Left ventricle myocardium inferior (tissue), 1 donor: Measurements from ENCODE around the gene GPR55. TPM values are rescaled to one million over a fixed set of nuclear protein-coding genes. Genes with fewer than 3 reads are reported as not detected.

Source experiments
- DNase-seq: peaks from one replicate; pipeline ENCODE4 v3.0.0-alpha.2; 2020
- H3K27ac ChIP-seq: fragments of 200-600 bp; replicated peaks from 2 replicates; pipeline ENCODE4 v1.8.0; 2021
- H3K27me3 ChIP-seq: fragments of 200-600 bp; 2 replicates; pipeline ENCODE4 v1.8.0; 2021; ENCODE audit warnings: low read depth
- H3K36me3 ChIP-seq: fragments of 200-600 bp; 2 replicates; pipeline ENCODE4 v1.8.0; 2021
- H3K4me1 ChIP-seq: fragments of 200-600 bp; 2 replicates; pipeline ENCODE4 v1.8.0; 2021
- H3K4me3 ChIP-seq: fragments of 200-600 bp; 2 replicates; pipeline ENCODE4 v1.8.0; 2021; ENCODE audit warnings: mild to moderate bottlenecking, moderate library complexity
- H3K9me3 ChIP-seq: fragments of 200-600 bp; replicated peaks from 2 replicates; pipeline ENCODE4 v1.8.0; 2021
- intact Hi-C: fragments of 100-400 bp; cut with micrococcal nuclease; formaldehyde crosslinking; loops from one replicate; pipeline ENCODE4 v1.11.0; 2022
- total RNA-seq: library from RNA; stranded (reverse); fragmentation: NEBNext Ultra II Directional; extraction: Animal tissue kit (Norgen Biotek cat#: 25700); gene quantifications from one replicate; pipeline ENCODE4 v1.2.1, GENCODE V29; 2021
- TF ChIP-seq, protein P1 (sequence below): fragments of 200-600 bp; IDR thresholded peaks from 2 replicates; pipeline ENCODE4 v1.8.0; 2021; ENCODE audit warnings: antibody characterized with exemption, mild to moderate bottlenecking, borderline replicate concordance
- donor health status: DM: no; HTN: yes; CAD: no; lungs with severe emphysema.

Gene GPR55
- total RNA-seq, 1 donor from 2014 or later = not detected

DNA sequence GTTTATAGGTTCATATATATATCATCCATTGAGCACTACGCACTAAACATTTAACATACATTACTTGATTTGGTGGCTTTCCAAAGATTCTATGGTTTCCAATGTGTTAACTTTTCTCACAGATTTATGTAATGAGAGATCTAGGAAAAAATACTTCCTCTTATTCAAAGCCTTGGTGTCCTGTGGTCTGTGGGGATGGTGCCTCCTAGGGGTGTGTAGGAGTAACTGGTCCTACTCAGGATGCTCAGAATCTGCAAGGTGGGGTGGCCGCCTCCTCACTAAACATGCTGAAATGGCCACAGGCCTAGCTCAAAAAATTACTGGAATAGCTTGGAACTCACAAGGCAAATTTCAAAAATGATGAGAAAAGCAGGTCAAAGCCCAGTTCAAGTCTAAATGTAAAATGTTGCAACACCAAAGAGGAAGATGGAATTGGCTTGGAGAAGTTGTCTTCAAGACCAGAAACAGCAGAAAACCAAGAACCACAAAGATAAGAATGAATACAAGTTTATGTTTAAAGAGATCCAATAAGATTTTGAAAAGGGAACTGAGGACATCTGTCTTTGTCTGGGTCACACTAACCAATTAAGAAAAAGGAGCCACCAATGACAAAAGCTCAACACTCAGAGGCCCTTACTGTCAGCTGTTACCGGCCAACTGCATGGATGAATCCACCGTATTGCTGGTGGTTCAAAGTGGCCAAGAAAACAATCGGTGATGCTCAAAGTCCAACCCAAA, 11.5 kb downstream of the GPR55 start:
- no peak for DNase-seq
- Histone ChIP-seq H3K27me3 (peaks cover 36% of the 10 kb centered on the region), H3K4me3 (no peak overlapping the region), H3K4me1 (peaks cover 8% of the 10 kb centered on the region), H3K9me3 (no peaks in the 10 kb centered on the region), H3K36me3 (no peaks in the 10 kb centered on the region), H3K27ac (no peak overlapping the region)
- intact Hi-C loops = no loop called here
- TF ChIP-seq, protein P1, sequence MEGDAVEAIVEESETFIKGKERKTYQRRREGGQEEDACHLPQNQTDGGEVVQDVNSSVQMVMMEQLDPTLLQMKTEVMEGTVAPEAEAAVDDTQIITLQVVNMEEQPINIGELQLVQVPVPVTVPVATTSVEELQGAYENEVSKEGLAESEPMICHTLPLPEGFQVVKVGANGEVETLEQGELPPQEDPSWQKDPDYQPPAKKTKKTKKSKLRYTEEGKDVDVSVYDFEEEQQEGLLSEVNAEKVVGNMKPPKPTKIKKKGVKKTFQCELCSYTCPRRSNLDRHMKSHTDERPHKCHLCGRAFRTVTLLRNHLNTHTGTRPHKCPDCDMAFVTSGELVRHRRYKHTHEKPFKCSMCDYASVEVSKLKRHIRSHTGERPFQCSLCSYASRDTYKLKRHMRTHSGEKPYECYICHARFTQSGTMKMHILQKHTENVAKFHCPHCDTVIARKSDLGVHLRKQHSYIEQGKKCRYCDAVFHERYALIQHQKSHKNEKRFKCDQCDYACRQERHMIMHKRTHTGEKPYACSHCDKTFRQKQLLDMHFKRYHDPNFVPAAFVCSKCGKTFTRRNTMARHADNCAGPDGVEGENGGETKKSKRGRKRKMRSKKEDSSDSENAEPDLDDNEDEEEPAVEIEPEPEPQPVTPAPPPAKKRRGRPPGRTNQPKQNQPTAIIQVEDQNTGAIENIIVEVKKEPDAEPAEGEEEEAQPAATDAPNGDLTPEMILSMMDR = peak; percentile 43

DNA sequence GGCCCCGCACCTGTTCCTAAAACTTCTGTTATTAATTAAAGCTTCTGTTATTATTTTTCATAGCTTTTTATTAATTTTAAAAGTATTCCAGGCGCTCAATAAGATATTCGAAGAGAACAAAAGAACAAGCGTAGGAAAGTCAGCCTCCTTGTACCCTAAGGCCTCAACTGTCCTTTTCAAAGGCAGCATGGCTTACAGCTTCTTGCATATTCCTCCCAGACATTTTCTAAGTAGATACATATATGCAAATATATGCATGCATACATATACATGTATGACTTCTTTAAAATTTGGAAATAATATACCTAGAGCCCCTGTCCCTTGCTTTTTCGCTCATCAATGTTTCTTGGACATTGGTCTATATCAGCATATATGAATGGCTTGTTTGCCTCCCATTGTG, 12.3 kb downstream of the GPR55 start:
- Histone ChIP-seq H3K27me3 (peaks cover 27% of the 10 kb centered on the region), H3K4me3 (no peak overlapping the region), H3K36me3 (no peaks in the 10 kb centered on the region), H3K9me3 (no peaks in the 10 kb centered on the region), H3K27ac (no peak overlapping the region), H3K4me1 (peaks cover 11% of the 10 kb centered on the region)
- intact Hi-C loops = no loop called here
- no peak for DNase-seq
- TF ChIP-seq, protein P1 = no peak

DNA sequence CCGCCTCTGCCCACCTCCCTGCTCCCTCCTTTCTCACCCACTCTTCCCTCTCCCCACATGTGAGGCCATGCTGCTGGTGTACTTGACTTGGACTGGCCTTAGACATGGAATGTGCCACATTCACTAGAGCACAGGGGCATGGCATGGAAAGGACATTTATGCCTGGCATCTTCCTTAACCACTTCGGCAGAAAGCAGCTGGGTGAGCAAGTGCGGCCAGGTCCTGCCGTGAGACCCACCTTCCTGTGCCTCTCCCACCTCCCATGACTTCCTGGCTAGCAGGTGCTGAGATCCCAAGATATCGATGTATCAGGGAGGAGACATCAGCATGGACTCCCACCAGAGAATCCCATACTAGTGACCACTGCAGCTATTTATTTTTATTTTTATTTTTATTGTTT, 13.0 kb downstream of the GPR55 start:
- no peak overlapping the region for H3K4me3 ChIP-seq
- no peak for DNase-seq
- H3K27ac ChIP-seq = no peak overlapping the region
- TF ChIP-seq, protein P1 = no peak
- H3K36me3 ChIP-seq = no peaks in the 10 kb centered on the region
- H3K27me3 ChIP-seq = peaks cover 22% of the 10 kb centered on the region
- H3K9me3 ChIP-seq = no peaks in the 10 kb centered on the region
- intact Hi-C loops = no loop called here
- H3K4me1 ChIP-seq = peaks cover 11% of the 10 kb centered on the region

DNA sequence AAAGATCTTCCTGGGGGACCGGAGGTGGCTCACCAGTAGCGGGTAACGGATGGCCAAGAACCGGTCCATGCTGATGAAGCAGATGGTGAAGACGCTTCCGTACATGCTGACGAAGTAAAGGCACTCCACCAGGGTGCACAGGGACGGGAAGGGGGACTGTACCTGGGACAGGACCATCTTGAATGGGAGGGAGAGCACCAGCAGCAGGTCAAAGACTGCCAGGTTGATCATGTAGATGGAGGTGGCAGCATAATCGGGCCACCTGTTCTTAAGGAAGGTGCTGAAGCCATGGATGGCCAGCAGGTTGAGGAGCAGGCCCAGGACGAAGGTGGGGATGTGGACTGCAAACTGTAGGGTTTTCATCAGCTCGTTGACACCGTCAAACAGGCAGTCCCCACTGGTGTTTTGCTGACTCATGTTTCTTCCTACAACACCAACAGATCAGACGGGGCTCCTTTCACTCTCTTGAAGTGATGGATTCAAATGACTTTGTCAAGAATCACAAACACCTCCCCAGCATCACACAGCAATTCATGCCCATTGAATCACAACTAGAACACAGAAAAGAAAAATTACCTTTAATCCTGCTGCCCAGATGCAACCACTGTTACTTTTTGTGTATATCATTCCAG, 14.4 kb downstream of the GPR55 start:
- no peak for DNase-seq
- H3K4me3 ChIP-seq = no peak overlapping the region
- H3K27ac ChIP-seq = no peak overlapping the region
- TF ChIP-seq, protein P1 = no peak
- intact Hi-C loops = no loop called here
- H3K36me3 ChIP-seq = no peaks in the 10 kb centered on the region
- H3K4me1 ChIP-seq = peaks cover 11% of the 10 kb centered on the region
- H3K27me3 ChIP-seq = peaks cover 22% of the 10 kb centered on the region
- H3K9me3 ChIP-seq = no peaks in the 10 kb centered on the region

DNA sequence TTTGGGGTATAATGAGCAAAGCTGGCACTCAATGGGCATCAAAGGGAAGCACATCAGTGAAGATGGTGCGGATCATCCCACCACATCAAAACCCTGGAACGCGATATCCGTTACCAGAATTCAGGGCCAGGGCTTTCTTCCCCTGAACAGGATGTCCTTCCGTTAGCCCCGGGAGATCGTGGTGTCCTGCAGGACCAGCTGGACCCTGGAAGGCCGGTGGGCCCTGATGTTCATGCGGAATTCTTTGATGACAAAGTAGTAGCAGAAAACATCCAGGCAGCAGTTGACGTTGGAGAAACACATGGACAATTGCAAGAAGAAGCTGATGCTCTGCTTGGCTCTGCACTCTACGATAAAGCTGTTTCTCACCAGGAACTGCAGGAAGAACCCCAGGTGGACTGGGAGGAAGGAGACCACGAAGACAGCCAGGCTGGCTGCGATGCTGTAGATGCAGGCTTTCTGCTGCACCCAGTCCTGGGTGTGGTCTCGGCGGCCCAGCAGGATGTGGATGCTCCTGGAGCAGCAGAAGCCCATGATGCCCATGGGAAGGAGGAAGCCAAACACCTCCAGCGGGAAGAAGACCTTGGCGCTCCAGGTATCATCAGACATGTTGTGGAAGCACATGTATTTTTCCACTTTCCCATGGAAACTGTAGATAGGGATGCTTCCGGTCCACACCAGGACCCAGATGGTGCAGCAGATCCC, 15.0 kb downstream of the GPR55 start:
- peaks cover 20% of the 10 kb centered on the region for H3K27me3 ChIP-seq
- no peaks in the 10 kb centered on the region for H3K9me3 ChIP-seq
- peaks cover 11% of the 10 kb centered on the region for H3K4me1 ChIP-seq
- no peak overlapping the region for H3K4me3 ChIP-seq
- TF ChIP-seq, protein P1 = no peak
- intact Hi-C loops = no loop called here
- no peak overlapping the region for H3K27ac ChIP-seq
- no peaks in the 10 kb centered on the region for H3K36me3 ChIP-seq
- no peak for DNase-seq
